HG02840 (cell line): ENCODE data around the gene TIMP4.
A peak's percentile ranks its signal among the peaks of the same experiment; 100 is the strongest.

Experiments used
- ATAC-seq: cut with Tn5 transposase; IDR thresholded peaks from one replicate; pipeline ENCODE4 v1.9.1; 2021; ENCODE audit warnings: mild to moderate bottlenecking, moderate library complexity, moderate number of reproducible peaks; ENCODE audit not compliant: unreplicated experiment, low FRiP score

The TIMP4 gene

GRCh38 chr3:12158387-12159226, at the start of gene TIMP4:
Gene TIMP4 (minus strand): TSS chr3:12158912. CDS start chr3:12158840, 72 bp downstream.
- ATAC-seq = no peak

- ATAC-seq = no peak
These were observed 46.5 kb upstream of the TIMP4 start for GRCh38 chr3:12205171-12205570.

- no peak for ATAC-seq
These were observed 43.1 kb upstream of the TIMP4 start for GRCh38 chr3:12201813-12202212.

- ATAC-seq = no peak
These were observed 39.6 kb upstream of the TIMP4 start for GRCh38 chr3:12198301-12198700.

GRCh38 chr3:12197475-12197874, 38.8 kb upstream of the TIMP4 start:
- ATAC-seq = peak; percentile 50

- no peak for ATAC-seq
These were observed 38.0 kb upstream of the TIMP4 start for GRCh38 chr3:12196684-12197083.

DNA sequence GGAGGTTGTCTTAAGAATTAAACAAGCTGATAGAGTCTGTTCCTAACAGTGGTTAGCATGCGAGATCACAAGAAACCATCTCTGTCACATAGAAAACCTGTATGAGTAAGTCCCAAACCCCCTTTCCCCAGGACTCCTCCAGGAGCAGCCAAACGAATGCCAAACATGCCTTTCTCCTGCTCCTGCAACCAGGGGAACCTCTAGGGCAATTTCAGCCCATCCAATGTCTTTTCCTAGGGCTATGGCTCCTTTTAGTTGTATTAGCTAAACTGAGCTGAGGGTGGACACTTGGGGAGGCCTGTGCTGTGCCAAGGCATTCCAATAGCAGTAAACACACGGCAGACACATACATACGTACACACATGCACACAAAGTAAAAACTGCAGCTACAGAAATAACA, 36.5 kb upstream of the TIMP4 start:
- ATAC-seq = no peak

GRCh38 chr3:12194669-12195161, 36.0 kb upstream of the TIMP4 start:
- no peak for ATAC-seq

GRCh38 chr3:12194209-12194608, 35.5 kb upstream of the TIMP4 start:
- no peak for ATAC-seq

GRCh38 chr3:12193485-12194165, 34.9 kb upstream of the TIMP4 start:
- peak; percentile 48 for ATAC-seq

DNA sequence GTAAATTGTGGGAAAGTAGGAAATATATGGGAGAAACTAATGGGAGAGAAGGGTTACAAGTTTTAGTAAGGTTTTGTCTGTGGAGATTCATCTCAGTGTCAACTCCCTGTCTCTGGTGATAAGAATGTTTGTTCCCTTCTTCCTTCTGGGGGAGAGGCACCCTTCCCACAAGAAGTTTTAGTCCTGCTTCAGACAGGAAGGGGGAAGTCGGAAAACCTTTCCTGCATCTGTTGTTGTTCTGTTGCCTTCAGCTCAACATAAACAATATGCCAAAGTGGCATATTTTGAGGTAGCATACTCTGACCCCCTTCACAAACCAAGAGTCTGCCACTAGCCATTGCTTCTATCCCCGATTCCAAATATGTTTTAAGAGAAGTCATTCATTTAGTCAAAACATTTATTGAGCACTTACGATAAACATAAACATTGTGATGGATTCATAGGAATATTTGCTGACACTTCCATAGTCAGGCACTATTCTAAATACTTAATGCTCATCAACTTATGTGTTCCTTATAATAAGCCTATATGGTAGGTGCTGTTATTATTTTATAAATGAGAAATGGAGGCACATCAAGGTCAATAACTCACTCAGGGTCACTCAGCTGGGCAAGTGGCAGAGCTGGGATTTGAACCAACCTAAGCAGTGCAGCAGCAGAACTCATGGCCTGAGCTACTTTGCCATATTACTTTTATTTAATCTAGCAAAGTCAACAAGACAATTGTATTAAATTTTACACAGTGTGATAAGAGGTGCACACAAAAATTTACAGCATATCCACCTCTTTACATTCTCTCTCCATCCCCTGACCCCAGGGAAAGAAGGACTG, 34.2 kb upstream of the TIMP4 start:
- no peak for ATAC-seq

GRCh38 chr3:12192173-12192572, 33.5 kb upstream of the TIMP4 start:
- no peak for ATAC-seq

DNA sequence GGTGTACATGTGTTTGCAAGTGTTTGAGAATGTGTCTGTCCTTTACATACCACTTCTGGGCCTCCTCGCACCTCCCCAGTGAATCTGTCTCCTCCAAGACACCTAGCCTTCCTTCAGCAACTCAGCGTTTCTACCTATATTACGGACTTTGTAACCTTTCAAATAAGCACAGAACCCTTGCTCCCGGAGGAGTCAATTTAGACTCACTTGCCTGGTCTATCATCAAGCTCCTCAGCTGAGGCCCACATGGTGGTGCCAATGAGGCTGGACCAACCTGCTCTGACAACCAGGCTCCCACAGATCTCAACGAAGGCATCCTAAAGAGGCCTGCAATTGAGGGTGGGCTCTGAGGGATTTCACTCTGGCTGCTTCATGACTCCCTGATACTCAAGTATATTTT, 32.8 kb upstream of the TIMP4 start:
- ATAC-seq = no peak

DNA sequence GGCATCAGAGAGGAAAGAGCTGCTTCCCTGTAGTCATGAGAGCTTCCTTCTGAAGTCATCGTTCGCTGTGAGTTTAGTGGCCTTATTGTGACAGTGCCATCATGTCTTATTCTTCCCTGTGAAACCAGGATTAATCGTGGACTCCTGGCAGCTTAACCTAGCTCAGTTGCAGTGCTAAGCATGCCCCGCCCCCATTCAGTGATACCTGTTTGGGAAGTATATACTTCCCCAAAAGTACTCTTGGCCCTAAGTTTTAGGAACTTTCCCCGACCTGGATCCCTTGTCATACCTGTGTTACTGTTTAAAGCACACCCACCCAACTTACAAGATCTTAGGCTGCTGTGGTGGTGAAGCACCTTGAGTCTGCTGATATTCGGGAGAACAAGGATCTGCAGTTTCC, 32.1 kb upstream of the TIMP4 start:
- no peak for ATAC-seq

GRCh38 chr3:12190221-12190807, 31.6 kb upstream of the TIMP4 start:
- no peak for ATAC-seq

GRCh38 chr3:12188681-12189287, 30.1 kb upstream of the TIMP4 start:
- no peak for ATAC-seq

DNA sequence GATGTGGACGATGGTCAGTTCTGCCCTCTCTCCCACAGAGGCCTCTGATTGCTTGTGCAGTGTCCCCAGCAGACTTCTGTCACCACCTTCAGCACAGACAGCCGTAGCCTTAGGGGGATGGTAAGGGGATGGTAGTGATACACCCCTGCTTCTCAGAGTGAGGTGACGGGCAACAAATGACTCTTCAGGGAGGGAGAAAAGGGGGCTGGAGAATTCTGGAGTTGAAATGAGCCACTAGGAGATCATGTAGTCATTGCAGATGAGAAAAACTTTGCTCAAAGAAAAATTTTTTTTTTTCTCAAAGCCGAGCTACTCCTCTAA, 29.6 kb upstream of the TIMP4 start:
- ATAC-seq = no peak

- no peak for ATAC-seq
These were observed 29.0 kb upstream of the TIMP4 start for GRCh38 chr3:12187448-12188327.
